ENCODE results near the gene PIGL.

Gene PIGL

GRCh38 chr17:16339959-16340358 lies 122.9 kb downstream of the PIGL start:
- no peaks in the 10 kb centered on the region for H4K20me1 ChIP-seq (ENCODE audit: insufficient read depth, low read length)
- H3K4me2 ChIP-seq (ENCODE audit: low read length), result no peak overlapping the region
- no peaks in the 10 kb centered on the region for H3K4me1 ChIP-seq (ENCODE audit: insufficient read depth, low read length, severe bottlenecking)
- TF ChIP-seq EZH2 (IDR thresholded peaks at IDR 0.05; ENCODE audit: borderline replicate concordance, low read length), result no peak
- H3K9ac ChIP-seq (ENCODE audit: low read length), result no peak overlapping the region
- H3K4me3 ChIP-seq (ENCODE audit: low read depth, low read length, poor library complexity, severe bottlenecking), result no peak overlapping the region
- H3K27me3 ChIP-seq (ENCODE audit: insufficient read depth, low read length), result no peaks in the 10 kb centered on the region
- H3K27ac ChIP-seq (ENCODE audit: low read depth, low read length, poor library complexity, severe bottlenecking), result no peak overlapping the region
- H3F3A ChIP-seq (ENCODE audit: insufficient read depth, low read length), result peaks cover 4% of the 10 kb centered on the region; the same call in 1 of the 2 replicates
- H2AFZ ChIP-seq (ENCODE audit: low read length), result no peak overlapping the region
- peaks cover 26% of the 10 kb centered on the region for H3K36me3 ChIP-seq (ENCODE audit: insufficient read depth, low read length)
- no peaks in the 10 kb centered on the region for H3K9me3 ChIP-seq (ENCODE audit: low read length)
- H3K79me2 ChIP-seq (ENCODE audit: insufficient read depth, low read length), result no peaks in the 10 kb centered on the region
- no peaks in the 10 kb centered on the region for H3K9me2 ChIP-seq (ENCODE audit: low read depth, low read length)

- H3K27ac ChIP-seq (ENCODE audit: low read depth, low read length, poor library complexity, severe bottlenecking), result no peak overlapping the region
- no peaks in the 10 kb centered on the region for H3K27me3 ChIP-seq (ENCODE audit: insufficient read depth, low read length)
- peaks cover 4% of the 10 kb centered on the region; the same call in 1 of the 2 replicates for H3F3A ChIP-seq (ENCODE audit: insufficient read depth, low read length)
- no peaks in the 10 kb centered on the region for H4K20me1 ChIP-seq (ENCODE audit: insufficient read depth, low read length)
- no peaks in the 10 kb centered on the region for H3K4me1 ChIP-seq (ENCODE audit: insufficient read depth, low read length, severe bottlenecking)
- no peaks in the 10 kb centered on the region for H3K9me3 ChIP-seq (ENCODE audit: low read length)
- H3K79me2 ChIP-seq (ENCODE audit: insufficient read depth, low read length), result no peaks in the 10 kb centered on the region
- no peaks in the 10 kb centered on the region for H3K9me2 ChIP-seq (ENCODE audit: low read depth, low read length)
- TF ChIP-seq EZH2 (IDR thresholded peaks at IDR 0.05; ENCODE audit: borderline replicate concordance, low read length), result no peak
- no peak for TF ChIP-seq CTCF (IDR thresholded peaks at IDR 0.05; ENCODE audit: low read length)
- no peak overlapping the region for H2AFZ ChIP-seq (ENCODE audit: low read length)
- H3K4me3 ChIP-seq (ENCODE audit: low read depth, low read length, poor library complexity, severe bottlenecking), result no peak overlapping the region
- no peak overlapping the region for H3K4me2 ChIP-seq (ENCODE audit: low read length)
- H3K9ac ChIP-seq (ENCODE audit: low read length), result no peak overlapping the region
- peaks cover 55% of the 10 kb centered on the region for H3K36me3 ChIP-seq (ENCODE audit: insufficient read depth, low read length)
These were observed 126.0 kb downstream of the PIGL start for GRCh38 chr17:16342979-16343378.

GRCh38 chr17:16343569-16343968 lies 126.6 kb downstream of the PIGL start:
- peaks cover 1% of the 10 kb centered on the region for H3K4me1 ChIP-seq (ENCODE audit: insufficient read depth, low read length, severe bottlenecking)
- no peaks in the 10 kb centered on the region for H3K9me3 ChIP-seq (ENCODE audit: low read length)
- no peaks in the 10 kb centered on the region for H3K9me2 ChIP-seq (ENCODE audit: low read depth, low read length)
- no peak overlapping the region for H2AFZ ChIP-seq (ENCODE audit: low read length)
- no peak overlapping the region for H3K4me3 ChIP-seq (ENCODE audit: low read depth, low read length, poor library complexity, severe bottlenecking)
- peaks cover 4% of the 10 kb centered on the region; the same call in 1 of the 2 replicates for H3F3A ChIP-seq (ENCODE audit: insufficient read depth, low read length)
- H3K36me3 ChIP-seq (ENCODE audit: insufficient read depth, low read length), result peaks cover 61% of the 10 kb centered on the region
- H3K9ac ChIP-seq (ENCODE audit: low read length), result no peak overlapping the region
- TF ChIP-seq CTCF (IDR thresholded peaks at IDR 0.05; ENCODE audit: low read length) (no peak), EZH2 (IDR thresholded peaks at IDR 0.05; ENCODE audit: borderline replicate concordance, low read length) (no peak)
- no peak overlapping the region for H3K27ac ChIP-seq (ENCODE audit: low read depth, low read length, poor library complexity, severe bottlenecking)
- H4K20me1 ChIP-seq (ENCODE audit: insufficient read depth, low read length), result no peaks in the 10 kb centered on the region
- no peak overlapping the region for H3K4me2 ChIP-seq (ENCODE audit: low read length)
- no peaks in the 10 kb centered on the region for H3K27me3 ChIP-seq (ENCODE audit: insufficient read depth, low read length)
- 0 out of 2 replicates have a peak, but pooled peaks cover under 1% of the 10 kb centered on the region for H3K79me2 ChIP-seq (ENCODE audit: insufficient read depth, low read length)

GRCh38 chr17:16345565-16345964 lies 128.6 kb downstream of the PIGL start:
- Histone ChIP-seq H3K4me3 (ENCODE audit: low read depth, low read length, poor library complexity, severe bottlenecking) (no peak overlapping the region), H3K9me3 (ENCODE audit: low read length) (no peaks in the 10 kb centered on the region), H2AFZ (ENCODE audit: low read length) (no peak overlapping the region), H3K36me3 (ENCODE audit: insufficient read depth, low read length) (peaks cover 68% of the 10 kb centered on the region), H3K27me3 (ENCODE audit: insufficient read depth, low read length) (no peaks in the 10 kb centered on the region), H3K79me2 (ENCODE audit: insufficient read depth, low read length) (peaks cover 9% of the 10 kb centered on the region; the same call in 1 of the 2 replicates), H3F3A (ENCODE audit: insufficient read depth, low read length) (peaks cover 8% of the 10 kb centered on the region; the same call in 1 of the 2 replicates), H3K4me2 (ENCODE audit: low read length) (no peak overlapping the region), H3K9me2 (ENCODE audit: low read depth, low read length) (no peaks in the 10 kb centered on the region), H3K27ac (ENCODE audit: low read depth, low read length, poor library complexity, severe bottlenecking) (no peak overlapping the region), H4K20me1 (ENCODE audit: insufficient read depth, low read length) (no peaks in the 10 kb centered on the region), H3K9ac (ENCODE audit: low read length) (no peak overlapping the region), H3K4me1 (ENCODE audit: insufficient read depth, low read length, severe bottlenecking) (peaks cover 21% of the 10 kb centered on the region)
- TF ChIP-seq EZH2 (IDR thresholded peaks at IDR 0.05; ENCODE audit: borderline replicate concordance, low read length), result no peak
- TF ChIP-seq CTCF (IDR thresholded peaks at IDR 0.05; ENCODE audit: low read length), result no peak
